HEK293T (cell line): ENCODE measurements around the gene SGCA.

Source experiments
- CTCF ChIA-PET: fragments of 350-600 bp; formaldehyde crosslinking; extraction: SDS; loops from one replicate; lab custom pipeline; 2021; ENCODE audit warnings: antibody characterized with exemption, inconsistent platforms; lab: Yijun Ruan, JAX
- POLR2A ChIA-PET: fragments of 350-600 bp; formaldehyde crosslinking; extraction: SDS; loops from one replicate; lab custom pipeline; 2020; ENCODE audit warnings: antibody characterized with exemption, inconsistent platforms; lab: Yijun Ruan, JAX
- DNase-seq: peaks from one replicate; pipeline ENCODE4 v3.0.0; 2012; ENCODE audit warnings: mixed read lengths; ENCODE audit errors: extremely low spot score
- ARNT ChIP-seq: fragments of 450-650 bp; IDR thresholded peaks from 2 replicates; pipeline ENCODE4 v1.6.1; 2017; ENCODE audit warnings: mild to moderate bottlenecking
- BHLHE40 ChIP-seq: fragments of 450-650 bp; IDR thresholded peaks from 2 replicates; pipeline ENCODE4 v1.6.1; 2016; ENCODE audit warnings: mild to moderate bottlenecking, moderate library complexity, borderline replicate concordance
- CTBP1 ChIP-seq: fragments of 450-650 bp; IDR thresholded peaks from 2 replicates; pipeline ENCODE4 v1.6.1; 2016; ENCODE audit warnings: borderline replicate concordance
- ELF4 ChIP-seq: fragments of 450-650 bp; IDR thresholded peaks from 2 replicates; pipeline ENCODE4 v1.6.1; 2017; ENCODE audit warnings: antibody characterized with exemption
- FOXA1 ChIP-seq: fragments of 450-650 bp; IDR thresholded peaks from 2 replicates; pipeline ENCODE4 v1.6.1; 2016; ENCODE audit warnings: mild to moderate bottlenecking
- FOXK2 ChIP-seq: fragments of 450-650 bp; IDR thresholded peaks from 2 replicates; pipeline ENCODE4 v1.6.1; 2016; ENCODE audit warnings: mild to moderate bottlenecking
- FOXM1 ChIP-seq: fragments of 450-650 bp; IDR thresholded peaks from 2 replicates; pipeline ENCODE4 v1.6.1; 2017; ENCODE audit warnings: mild to moderate bottlenecking, borderline replicate concordance
- HDGF ChIP-seq: fragments of 450-650 bp; IDR thresholded peaks from 2 replicates; pipeline ENCODE4 v1.6.1; 2017; ENCODE audit warnings: antibody characterized with exemption, borderline replicate concordance
- L3MBTL2 ChIP-seq: fragments of 450-650 bp; conservative IDR thresholded peaks from 2 replicates; pipeline ENCODE4 v1.6.1; 2016; ENCODE audit warnings: mild to moderate bottlenecking
- LEF1 ChIP-seq: fragments of 450-650 bp; IDR thresholded peaks from 2 replicates; pipeline ENCODE4 v1.6.1; 2017; ENCODE audit warnings: mild to moderate bottlenecking, borderline replicate concordance
- NFRKB ChIP-seq: fragments of 450-650 bp; IDR thresholded peaks from 2 replicates; pipeline ENCODE4 v1.6.1; 2016; ENCODE audit warnings: mild to moderate bottlenecking, moderate library complexity
- SP1 ChIP-seq: fragments of 450-650 bp; IDR thresholded peaks from 2 replicates; pipeline ENCODE4 v1.6.1; 2017
- SUZ12 ChIP-seq: fragments of 450-650 bp; IDR thresholded peaks from 2 replicates; pipeline ENCODE4 v1.6.1; 2016; ENCODE audit warnings: mild to moderate bottlenecking
- TARDBP ChIP-seq: fragments of 450-650 bp; IDR thresholded peaks from 2 replicates; pipeline ENCODE4 v1.6.1; 2016
- ZNF384 ChIP-seq: fragments of 450-650 bp; IDR thresholded peaks from 2 replicates; pipeline ENCODE4 v1.6.1; 2016
- TF ChIP-seq, protein P1 (sequence below): fragments of 450-650 bp; IDR thresholded peaks from 2 replicates; pipeline ENCODE4 v1.6.1; 2016

The SGCA gene

DNA sequence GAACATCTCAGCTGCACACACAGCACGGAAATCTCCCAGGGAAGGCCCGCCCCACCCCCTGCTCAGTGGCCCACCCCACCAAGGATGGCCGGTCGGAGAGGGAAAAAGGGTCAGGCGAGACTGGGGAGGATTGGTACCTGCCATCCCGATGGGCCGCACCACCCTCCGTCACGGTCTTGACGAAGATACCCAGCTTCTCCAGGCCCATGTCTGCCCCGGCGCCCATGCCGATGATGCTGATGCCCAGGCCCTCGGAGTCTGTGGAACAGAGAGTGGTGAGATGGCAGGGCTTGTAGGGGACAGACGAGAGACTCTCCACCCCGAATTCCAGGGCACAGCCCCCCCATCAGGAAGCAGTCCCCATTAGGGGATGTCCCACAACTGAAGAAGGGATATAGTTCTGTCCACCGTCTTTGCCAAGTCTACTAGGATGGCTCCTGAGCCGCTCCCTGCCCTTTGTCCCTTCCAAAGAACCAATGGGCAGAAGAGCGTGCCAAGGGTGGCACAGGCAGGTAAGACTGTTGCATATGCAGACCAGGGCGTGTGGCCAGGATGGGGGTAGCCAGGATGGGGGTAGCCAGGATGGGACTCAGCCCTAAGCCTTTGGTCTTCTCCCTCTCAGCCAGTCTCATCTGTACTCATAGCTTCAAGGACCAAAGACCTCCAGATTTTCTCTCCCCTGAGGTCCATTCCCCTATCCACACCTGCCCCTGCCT lies 22.2 kb upstream of the SGCA start:
- no peak for TF ChIP-seq L3MBTL2
- TF ChIP-seq ARNT: no peak
- TF ChIP-seq, protein P1, sequence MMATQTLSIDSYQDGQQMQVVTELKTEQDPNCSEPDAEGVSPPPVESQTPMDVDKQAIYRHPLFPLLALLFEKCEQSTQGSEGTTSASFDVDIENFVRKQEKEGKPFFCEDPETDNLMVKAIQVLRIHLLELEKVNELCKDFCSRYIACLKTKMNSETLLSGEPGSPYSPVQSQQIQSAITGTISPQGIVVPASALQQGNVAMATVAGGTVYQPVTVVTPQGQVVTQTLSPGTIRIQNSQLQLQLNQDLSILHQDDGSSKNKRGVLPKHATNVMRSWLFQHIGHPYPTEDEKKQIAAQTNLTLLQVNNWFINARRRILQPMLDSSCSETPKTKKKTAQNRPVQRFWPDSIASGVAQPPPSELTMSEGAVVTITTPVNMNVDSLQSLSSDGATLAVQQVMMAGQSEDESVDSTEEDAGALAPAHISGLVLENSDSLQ: no peak
- TF ChIP-seq ELF4: no peak
- TF ChIP-seq BHLHE40: no peak
- TF ChIP-seq FOXM1: no peak
- no peak for TF ChIP-seq HDGF
- TF ChIP-seq SUZ12: no peak
- TF ChIP-seq CTBP1: no peak
- TF ChIP-seq SP1: no peak
- no peak for TF ChIP-seq LEF1
- no peak for TF ChIP-seq NFRKB
- POLR2A ChIA-PET: interaction anchor here (3.2 to 3.5 kb wide), 2 partner anchors 8 to 17 kb away, joined by 12 to 13 read pairs; no protein-coding TSS in a partner anchor
- DNase-seq: no peak
- CTCF ChIA-PET: interaction anchor here (1.1 to 1.5 kb wide), 2 partner anchors 17 kb away, joined by 3 to 4 read pairs; no protein-coding TSS in a partner anchor

GRCh38 chr17:50144355-50144754 lies 21.4 kb upstream of the SGCA start:
- TF ChIP-seq FOXK2: no peak
- TF ChIP-seq SUZ12: no peak
- no peak for TF ChIP-seq HDGF
- ChIA-PET CTCF (interaction anchor here (1.1 kb wide), 2 partner anchors 17 to 35 kb away, joined by 3 to 5 read pairs; no protein-coding TSS in a partner anchor), POLR2A (interaction anchor here (3.5 kb wide), 1 partner anchor 17 kb away, joined by 12 read pairs; no protein-coding TSS in a partner anchor)
- DNase-seq: no peak

- TF ChIP-seq, protein P1: no peak
- TF ChIP-seq HDGF: no peak
- TF ChIP-seq ZNF384: no peak
- no peak for TF ChIP-seq FOXA1
- no peak for TF ChIP-seq FOXM1
- TF ChIP-seq NFRKB: no peak
- TF ChIP-seq SP1: no peak
- no peak for TF ChIP-seq SUZ12
- TF ChIP-seq FOXK2: no peak
- no peak for TF ChIP-seq LEF1
- no peak for TF ChIP-seq ELF4
- no peak for TF ChIP-seq L3MBTL2
- TF ChIP-seq ARNT: no peak
- TF ChIP-seq CTBP1: no peak
- no peak for TF ChIP-seq BHLHE40
- TF ChIP-seq TARDBP: no peak
- ChIA-PET POLR2A (interaction anchor here (0.6 to 3.5 kb wide), 2 partner anchors 16 to 44 kb away, joined by 3 to 12 read pairs; no protein-coding TSS in a partner anchor), CTCF (interaction anchor here (1.1 to 2.1 kb wide), 4 partner anchors 8 to 34 kb away, joined by 3 to 12 read pairs (median 4); no protein-coding TSS in a partner anchor)
- no peak for DNase-seq
Observed at GRCh38 chr17:50144845-50145531, 20.8 kb upstream of the SGCA start.

DNA sequence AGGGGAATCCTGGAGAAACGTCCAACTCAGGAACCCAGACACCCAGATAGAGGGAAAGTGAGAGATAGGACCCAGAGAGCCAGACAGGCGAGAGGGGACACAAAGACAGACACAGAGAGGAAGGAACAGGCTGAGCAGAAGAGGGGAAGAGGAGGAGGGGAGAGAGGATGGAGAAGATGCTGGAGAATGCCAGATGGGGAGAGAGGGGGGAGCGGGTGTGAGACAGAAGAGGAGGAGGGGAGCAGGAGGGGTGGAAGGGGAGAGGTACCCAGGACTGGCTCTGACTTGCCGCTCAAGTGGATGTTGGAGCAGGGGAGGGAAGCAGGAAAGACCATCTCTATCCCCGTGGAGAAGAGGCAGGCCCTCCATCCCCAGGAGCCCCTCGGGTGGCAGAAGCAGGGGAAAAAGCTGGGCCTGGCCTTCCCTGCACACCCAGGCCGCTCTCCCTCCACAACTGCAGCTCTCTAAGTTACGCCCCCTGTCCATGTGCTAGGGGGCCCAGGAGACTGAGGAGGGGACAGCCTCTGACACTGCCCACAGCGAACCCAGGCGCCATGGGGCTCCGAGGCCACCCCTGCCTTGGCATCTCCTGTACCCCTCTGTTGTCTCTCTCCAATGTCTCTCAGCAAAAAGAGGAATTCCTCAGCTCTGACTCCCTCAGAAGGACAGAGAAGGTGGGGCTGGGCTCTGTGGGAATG lies 20.1 kb upstream of the SGCA start:
- POLR2A ChIA-PET: interaction anchor here (0.6 to 3.5 kb wide), 2 partner anchors 15 to 44 kb away, joined by 3 to 12 read pairs; no protein-coding TSS in a partner anchor

DNA sequence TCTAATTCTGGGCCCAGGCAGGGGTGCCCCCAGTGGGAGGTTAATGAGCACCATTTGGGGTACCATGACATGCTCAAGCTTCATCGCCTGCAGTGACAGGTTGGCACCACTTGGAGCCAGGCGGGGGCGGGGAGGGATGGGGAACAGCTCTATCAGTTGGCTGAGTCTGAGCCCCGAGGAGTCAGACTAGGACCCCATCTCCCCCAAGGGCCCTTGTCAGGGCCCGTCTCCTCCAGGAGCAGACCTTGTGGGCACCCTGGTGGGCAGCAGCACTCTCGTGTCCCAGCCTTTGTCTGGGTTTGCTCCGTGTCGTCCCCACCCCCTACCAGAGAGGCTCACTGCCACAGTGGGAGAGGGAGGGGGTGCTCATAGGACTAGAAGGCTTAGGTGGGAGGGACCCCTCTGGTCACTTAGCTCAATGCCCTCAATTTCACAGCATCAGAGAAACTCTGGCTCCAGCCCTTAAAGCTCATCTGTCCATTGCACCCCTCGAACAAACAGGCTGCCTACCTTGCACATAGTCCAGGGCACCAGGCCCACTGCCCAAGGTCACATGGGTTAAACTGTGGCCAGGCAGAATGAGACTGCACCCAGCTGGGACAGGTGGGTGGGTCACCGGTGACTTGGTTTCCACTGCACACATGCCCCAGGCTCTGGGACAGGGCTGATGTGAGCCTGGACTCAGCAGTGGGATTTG lies 19.4 kb upstream of the SGCA start:
- ChIA-PET CTCF (interaction anchor here (1.3 to 2.1 kb wide), 3 partner anchors 9 to 15 kb away, joined by 3 to 12 read pairs (median 4); no protein-coding TSS in a partner anchor), POLR2A (no interaction called here)

More for the DNA sequence above, 20.1 kb upstream of the SGCA start:
- TF ChIP-seq FOXK2 (no peak), CTBP1 (no peak), SUZ12 (no peak), TARDBP (no peak), HDGF (no peak), FOXA1 (no peak), NFRKB (no peak), L3MBTL2 (no peak), ARNT (no peak)
- CTCF ChIA-PET: interaction anchor here (1.1 to 2.1 kb wide), 4 partner anchors 9 to 34 kb away, joined by 3 to 12 read pairs (median 4); no protein-coding TSS in a partner anchor
- no peak for DNase-seq

More for the DNA sequence above, 19.4 kb upstream of the SGCA start:
- DNase-seq: no peak
- TF ChIP-seq L3MBTL2: no peak
